ENCODE results near the gene KCNT1.
"Not testable (repeated sequence)": the region's sequence is repeated elsewhere in the genome, so short reads cannot be mapped to it uniquely, and the experiment has no call there.

KCNT1 gene

DNA sequence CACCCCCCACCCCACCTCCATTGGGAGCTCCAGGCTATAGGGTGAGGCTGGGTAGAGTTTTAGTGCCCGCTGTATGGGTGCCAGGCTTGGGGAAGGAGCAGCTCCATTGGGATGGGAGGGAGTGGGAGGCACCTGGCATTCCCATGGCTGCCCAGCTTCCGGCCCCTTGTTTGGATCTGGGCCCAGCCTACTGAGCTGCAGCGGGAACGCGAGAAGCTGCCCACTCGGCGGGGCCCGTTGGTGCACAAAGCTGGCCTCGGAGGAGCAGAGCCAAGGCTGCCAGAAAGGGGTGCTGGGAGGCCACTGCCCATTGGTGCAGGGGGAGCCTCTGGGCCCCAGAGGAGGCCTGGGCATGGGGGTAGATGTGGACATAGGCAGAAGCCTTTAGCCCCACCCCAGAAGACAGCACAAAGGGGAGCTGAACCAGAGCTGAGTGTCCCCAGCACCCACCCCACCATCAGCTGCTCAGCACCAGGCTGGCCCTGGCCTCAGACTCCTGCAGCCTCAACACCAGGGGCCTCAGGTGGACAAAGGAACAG, 34.5 kb upstream of the KCNT1 start:
- H3K27me3 Mint-ChIP-seq = no peaks in the 10 kb centered on the region

DNA sequence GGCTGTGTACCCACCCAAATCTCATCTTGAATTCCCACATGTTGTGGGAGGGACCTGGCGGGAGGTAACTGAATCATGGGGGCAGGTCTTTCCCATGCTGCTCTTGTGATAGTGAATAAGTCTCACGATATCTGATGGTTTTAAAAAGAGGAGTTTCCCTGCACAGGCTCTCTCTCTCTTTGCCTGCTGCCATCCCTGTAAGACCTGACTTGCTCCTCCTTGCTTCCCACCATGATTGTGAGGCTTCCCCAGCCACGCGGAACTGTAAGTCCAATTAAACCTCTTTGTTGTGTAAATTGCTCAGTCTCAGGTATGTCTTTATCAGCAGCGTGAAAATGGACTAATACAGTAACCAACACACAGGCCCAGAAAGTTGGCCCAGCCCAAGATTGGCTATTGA, 33.0 kb upstream of the KCNT1 start:
- H3K36me3 Mint-ChIP-seq, CTCF ChIA-PET, H3K27me3 Mint-ChIP-seq, H3K27ac Mint-ChIP-seq, H3K4me3 Mint-ChIP-seq, H3K9me3 Mint-ChIP-seq, DNase-seq, H3K4me1 Mint-ChIP-seq: not testable (repeated sequence)

More for the DNA sequence above, 34.5 kb upstream of the KCNT1 start:
- Mint-ChIP-seq H3K27ac (no peak overlapping the region), H3K36me3 (no peaks in the 10 kb centered on the region), H3K9me3 (no peaks in the 10 kb centered on the region), H3K4me1 (no peaks in the 10 kb centered on the region), H3K4me3 (no peak overlapping the region)
- no peak for DNase-seq
- CTCF ChIA-PET = no interaction called here

DNA sequence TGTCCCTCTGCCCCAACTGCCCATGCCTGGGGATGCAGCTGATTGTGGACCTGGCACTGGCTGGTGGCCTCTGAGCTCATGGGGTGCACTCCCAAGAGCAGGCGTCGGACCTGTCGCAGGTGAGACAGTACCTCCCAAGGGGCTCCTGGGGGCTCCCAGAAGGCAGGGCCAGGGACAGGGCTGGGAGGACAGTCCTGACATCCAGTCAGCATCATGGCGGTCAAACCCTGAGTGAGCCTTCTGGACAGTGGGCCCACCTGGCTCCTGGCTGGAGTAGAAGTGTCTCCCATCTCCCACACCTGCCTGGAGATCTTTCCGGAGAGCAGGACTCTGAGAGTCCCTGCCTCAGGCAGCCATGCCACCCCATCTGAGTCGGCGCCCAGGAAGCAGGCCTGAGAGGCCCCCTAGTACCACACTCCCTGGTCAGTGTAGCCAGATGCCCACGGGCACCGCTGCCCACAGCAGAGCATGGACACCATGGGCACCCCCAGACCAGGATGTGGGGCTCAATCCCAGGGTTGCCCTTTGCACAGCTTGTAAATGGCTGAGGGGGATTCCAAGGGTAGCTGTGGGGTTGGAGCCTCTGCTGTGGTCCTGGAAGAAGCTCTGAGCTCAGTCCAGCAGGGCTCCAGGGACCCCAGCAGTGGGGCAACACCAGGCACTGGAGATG, 32.2 kb upstream of the KCNT1 start:
- Mint-ChIP-seq H3K9me3 (no peaks in the 10 kb centered on the region), H3K4me1 (no peaks in the 10 kb centered on the region), H3K4me3 (no peak overlapping the region), H3K36me3 (no peaks in the 10 kb centered on the region), H3K27ac (no peak overlapping the region), H3K27me3 (no peaks in the 10 kb centered on the region)
- CTCF ChIA-PET = no interaction called here
- no peak for DNase-seq

DNA sequence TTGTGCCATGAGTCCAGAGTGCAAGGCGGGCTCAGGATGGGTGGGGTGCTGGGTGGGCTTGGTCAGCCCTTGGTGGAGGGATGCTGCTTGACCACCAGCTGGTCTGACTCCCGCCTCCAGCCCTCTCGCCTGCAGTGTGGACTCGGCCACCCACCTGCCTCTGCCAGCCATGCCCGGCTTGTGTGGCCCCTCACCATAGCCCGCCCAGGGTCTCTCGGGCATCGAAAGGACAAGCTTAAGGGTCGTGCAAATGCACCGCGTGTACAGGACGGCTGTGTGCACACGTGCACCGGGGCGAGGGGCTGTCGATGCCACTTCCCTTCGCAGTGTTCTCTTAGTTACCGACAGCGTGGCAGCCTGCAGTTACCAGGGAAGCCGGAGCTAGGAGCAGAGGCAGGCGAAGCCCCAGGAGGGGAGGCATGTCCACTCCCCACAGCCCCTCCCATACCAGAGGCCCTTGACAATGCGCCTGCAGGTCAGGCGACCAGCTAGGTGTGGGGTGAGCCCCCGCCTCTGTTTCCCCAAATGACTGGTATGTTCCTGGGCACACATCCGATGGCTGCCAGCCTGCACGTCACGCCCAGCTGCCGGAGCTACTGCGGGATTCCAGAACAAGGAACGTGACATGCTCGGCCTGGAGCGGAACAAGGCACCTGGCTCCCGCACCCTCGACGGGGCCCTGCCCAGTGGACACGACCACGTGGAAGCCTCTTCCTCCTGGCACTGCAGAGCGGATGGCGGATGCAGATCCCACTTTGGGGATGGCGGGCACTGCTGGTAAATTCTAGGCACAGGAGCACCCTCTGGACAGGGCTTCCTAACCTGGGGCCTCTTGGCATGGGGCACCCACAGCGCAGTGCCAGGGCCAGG, 31.0 kb upstream of the KCNT1 start:
- Mint-ChIP-seq H3K27ac (no peak overlapping the region), H3K4me3 (no peak overlapping the region), H3K9me3 (no peaks in the 10 kb centered on the region), H3K4me1 (no peaks in the 10 kb centered on the region), H3K36me3 (no peaks in the 10 kb centered on the region), H3K27me3 (no peaks in the 10 kb centered on the region)
- CTCF ChIA-PET = no interaction called here
- DNase-seq = no peak

DNA sequence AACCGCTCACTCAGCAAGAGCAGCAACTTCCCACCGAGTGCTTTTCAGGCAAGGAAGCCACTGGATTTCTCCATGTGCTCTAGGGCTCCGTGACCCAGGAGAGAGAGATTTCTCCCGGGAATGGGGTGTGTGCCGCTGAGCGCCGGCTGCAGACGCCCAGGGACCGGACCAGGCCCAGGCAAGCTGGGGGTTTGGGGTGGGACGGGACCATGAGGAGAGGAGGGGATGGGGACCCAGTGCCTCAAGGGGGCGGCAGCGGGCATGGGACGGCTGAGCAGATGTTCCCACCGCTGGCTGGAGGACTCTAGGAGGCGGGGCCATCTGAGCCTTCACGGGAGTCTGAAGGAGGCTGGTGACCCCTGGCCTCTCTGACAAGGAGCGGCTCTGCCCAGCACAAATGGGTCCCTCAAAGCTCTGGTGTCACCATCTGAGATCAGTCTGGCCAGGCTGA, 30.4 kb upstream of the KCNT1 start:
- DNase-seq = no peak
- CTCF ChIA-PET = no interaction called here
- Mint-ChIP-seq H3K4me3 (no peak overlapping the region), H3K27ac (no peak overlapping the region), H3K36me3 (no peaks in the 10 kb centered on the region), H3K27me3 (no peaks in the 10 kb centered on the region), H3K9me3 (no peaks in the 10 kb centered on the region), H3K4me1 (no peaks in the 10 kb centered on the region)

DNA sequence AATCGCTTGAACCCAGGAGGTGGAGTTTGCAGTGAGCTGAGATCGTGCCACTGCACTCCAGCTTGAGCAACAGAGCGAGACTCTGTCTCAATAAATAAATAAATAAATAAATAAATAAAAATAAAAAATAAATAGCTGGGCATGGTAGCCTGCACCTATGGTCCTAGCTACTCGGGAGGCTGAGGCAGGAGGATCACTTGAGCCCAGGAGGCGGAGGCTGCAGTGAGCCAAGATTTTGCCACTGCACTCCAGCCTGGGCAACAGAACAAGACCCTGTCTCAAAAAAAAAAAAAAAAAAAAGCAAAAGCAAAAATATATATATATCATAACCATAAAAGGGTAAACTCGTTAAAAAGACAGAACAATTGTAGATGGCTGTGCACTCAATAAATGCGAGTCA, 29.2 kb upstream of the KCNT1 start:
- H3K27me3 Mint-ChIP-seq, CTCF ChIA-PET, H3K4me1 Mint-ChIP-seq, H3K27ac Mint-ChIP-seq, H3K36me3 Mint-ChIP-seq, DNase-seq, H3K4me3 Mint-ChIP-seq, H3K9me3 Mint-ChIP-seq: not testable (repeated sequence)

DNA sequence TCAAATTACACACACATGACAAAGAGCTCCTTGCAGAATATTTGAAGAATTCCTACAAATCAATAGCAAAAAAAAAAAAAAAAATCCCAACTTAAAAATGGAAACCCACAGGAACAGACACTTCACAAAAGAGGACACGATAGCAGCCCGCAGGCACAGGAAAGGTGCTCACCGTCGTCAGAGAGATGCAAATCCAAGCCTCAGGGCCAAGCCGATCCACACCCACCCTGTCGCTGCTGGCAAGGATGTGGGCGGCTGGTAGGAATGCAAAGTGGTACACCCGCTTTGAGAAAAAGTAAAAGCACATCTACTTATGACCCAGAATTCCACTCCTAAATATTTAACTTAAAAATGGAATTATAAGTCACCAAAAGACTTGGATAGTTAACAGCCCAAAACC, 28.0 kb upstream of the KCNT1 start:
- H3K36me3 Mint-ChIP-seq = no peaks in the 10 kb centered on the region
- H3K27ac Mint-ChIP-seq = no peak overlapping the region
- H3K9me3 Mint-ChIP-seq = no peaks in the 10 kb centered on the region
- no peaks in the 10 kb centered on the region for H3K27me3 Mint-ChIP-seq
- no peaks in the 10 kb centered on the region for H3K4me1 Mint-ChIP-seq
- no peak for DNase-seq
- no peak overlapping the region for H3K4me3 Mint-ChIP-seq
- CTCF ChIA-PET = no interaction called here

DNA sequence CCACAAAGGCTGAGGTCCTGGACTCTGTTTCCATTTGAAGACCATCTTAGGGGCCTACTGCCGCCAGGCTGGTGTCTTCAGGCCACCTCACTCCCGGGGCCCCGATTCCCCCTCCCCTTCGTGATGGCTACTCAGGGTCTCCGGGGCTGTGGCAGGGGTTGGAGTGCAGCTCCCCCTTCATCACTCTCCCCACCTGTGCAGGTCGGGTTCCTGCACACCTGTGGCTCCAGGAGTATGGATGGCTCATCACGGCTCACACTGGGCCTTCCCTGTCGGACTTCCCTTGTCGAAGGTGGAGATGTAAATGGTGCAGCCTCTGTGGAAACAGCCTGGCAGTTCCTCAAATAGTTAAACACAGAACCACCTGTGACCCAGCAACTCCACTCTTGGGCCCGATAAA, 27.0 kb upstream of the KCNT1 start:
- H3K36me3 Mint-ChIP-seq = no peaks in the 10 kb centered on the region
- H3K9me3 Mint-ChIP-seq = no peaks in the 10 kb centered on the region
- H3K4me1 Mint-ChIP-seq = no peaks in the 10 kb centered on the region
- H3K27me3 Mint-ChIP-seq = no peaks in the 10 kb centered on the region
- CTCF ChIA-PET = no interaction called here
- no peak overlapping the region for H3K4me3 Mint-ChIP-seq
- no peak overlapping the region for H3K27ac Mint-ChIP-seq
- DNase-seq = no peak

DNA sequence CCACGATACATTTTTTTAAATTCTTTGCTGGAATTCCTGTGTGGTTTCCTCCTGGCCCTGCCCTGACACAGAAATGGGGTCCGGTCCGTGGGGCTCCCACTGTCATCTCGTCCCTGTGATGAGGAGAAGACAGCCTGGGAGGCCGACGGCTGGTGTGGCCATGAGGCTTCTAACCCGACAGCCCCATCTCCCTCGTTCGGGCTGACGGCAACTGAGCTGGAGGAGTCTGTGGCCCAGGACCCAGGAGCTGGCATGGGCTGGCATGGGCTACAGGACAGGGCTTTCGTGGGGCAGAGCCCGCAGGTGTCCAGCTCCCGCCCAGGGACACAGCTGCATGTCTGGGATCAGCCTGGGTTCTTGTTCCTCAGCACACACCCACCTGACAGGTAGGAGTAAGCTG, 25.1 kb upstream of the KCNT1 start:
- no peak for DNase-seq
- Mint-ChIP-seq H3K4me1 (no peaks in the 10 kb centered on the region), H3K9me3 (no peaks in the 10 kb centered on the region), H3K4me3 (no peak overlapping the region), H3K36me3 (no peaks in the 10 kb centered on the region), H3K27ac (no peak overlapping the region), H3K27me3 (no peaks in the 10 kb centered on the region)
- CTCF ChIA-PET = no interaction called here

DNA sequence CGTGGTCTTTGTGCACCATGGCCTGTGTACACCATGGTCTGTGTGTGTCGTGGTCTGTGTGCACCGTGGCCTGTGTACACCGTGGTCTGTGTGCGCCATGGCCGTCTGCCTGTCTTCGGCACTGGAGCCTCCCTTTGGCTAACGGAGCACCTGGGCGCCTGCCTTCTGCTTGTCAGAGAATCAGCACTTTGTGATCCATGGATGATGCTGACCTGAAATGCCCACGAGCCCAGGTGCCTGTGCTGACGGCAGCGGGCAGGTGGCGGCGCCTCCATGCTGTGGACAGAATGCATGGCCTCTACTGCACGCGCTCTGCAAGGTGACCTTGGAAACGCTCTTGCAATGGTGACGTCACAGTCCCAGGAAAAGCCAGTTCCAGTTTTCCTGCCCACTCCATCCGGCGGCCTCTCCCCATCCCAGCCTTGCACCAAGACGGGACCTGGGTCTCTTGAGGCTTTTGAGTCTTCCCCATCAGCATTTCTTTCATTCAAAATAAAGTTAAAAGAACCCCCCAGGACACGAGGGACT, 24.3 kb upstream of the KCNT1 start:
- Mint-ChIP-seq H3K27ac (no peak overlapping the region), H3K4me1 (no peaks in the 10 kb centered on the region), H3K27me3 (no peaks in the 10 kb centered on the region), H3K9me3 (no peaks in the 10 kb centered on the region), H3K4me3 (no peak overlapping the region), H3K36me3 (no peaks in the 10 kb centered on the region)
- DNase-seq = no peak
- CTCF ChIA-PET = no interaction called here

DNA sequence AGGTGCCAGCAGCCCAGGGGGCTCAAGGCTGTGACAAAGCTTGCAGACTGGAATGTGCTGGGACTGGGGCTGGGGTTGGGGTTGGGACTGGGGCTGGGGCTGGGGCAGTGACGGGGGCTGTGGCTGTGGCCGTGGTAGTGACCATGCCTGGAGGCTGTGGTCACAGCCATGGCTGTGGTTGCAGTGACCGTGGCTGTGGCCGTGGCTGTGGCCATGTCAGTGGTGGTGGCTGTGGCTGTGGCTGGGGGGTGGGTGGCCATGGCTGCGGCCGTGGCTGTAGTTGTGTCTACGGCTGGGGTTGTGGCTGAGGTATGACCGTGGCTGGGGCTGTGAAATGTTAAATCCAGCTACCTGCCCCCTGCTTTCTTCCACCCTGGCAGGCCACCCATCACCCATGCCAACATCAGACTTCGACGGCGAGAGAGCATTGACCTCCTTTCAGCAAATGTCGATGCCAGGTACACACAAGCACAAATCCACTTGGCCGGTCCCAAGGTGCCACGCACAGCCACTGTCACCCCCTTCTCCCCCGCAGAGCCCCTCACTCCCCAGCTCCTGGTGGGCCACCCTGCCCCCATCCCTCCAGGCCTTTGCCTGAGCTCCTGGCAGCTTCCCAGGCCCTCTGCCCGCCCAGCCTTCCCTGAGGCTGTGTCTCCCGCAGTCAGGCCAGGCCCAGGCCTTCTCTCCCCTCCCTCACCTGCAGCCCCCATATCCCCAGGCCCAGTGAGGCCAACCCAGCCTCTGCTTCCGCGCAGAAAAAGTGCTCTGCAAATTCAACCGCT, 23.6 kb upstream of the KCNT1 start:
- Mint-ChIP-seq H3K27ac (no peak overlapping the region), H3K4me1 (no peaks in the 10 kb centered on the region), H3K27me3 (no peaks in the 10 kb centered on the region), H3K36me3 (no peaks in the 10 kb centered on the region), H3K9me3 (no peaks in the 10 kb centered on the region), H3K4me3 (no peak overlapping the region)
- DNase-seq = no peak
- CTCF ChIA-PET = no interaction called here

DNA sequence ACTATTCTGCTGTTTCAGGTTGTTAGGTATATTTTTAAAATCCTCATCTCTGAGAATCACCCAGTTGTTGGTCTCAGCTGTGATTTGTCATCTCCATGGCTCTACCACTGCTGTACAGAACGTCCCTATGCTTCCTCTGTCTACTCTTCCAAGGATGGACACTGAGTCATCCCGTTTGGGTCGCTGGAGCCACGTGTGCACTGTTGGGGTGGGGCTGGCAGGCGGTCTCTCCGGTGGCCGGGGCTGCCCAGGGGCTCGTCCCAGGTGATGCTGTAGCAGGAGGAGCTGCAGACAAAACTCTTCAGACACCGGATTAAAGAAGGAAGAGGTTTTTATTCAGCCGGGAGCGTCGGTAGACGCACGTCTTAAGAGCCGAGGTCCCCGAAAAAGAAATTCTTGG, 21.9 kb upstream of the KCNT1 start:
- no peaks in the 10 kb centered on the region for H3K4me1 Mint-ChIP-seq
- no peaks in the 10 kb centered on the region for H3K27me3 Mint-ChIP-seq
- H3K27ac Mint-ChIP-seq = no peak overlapping the region
- H3K36me3 Mint-ChIP-seq = no peaks in the 10 kb centered on the region
- CTCF ChIA-PET = no interaction called here
- DNase-seq = no peak
- no peak overlapping the region for H3K4me3 Mint-ChIP-seq
- H3K9me3 Mint-ChIP-seq = no peaks in the 10 kb centered on the region

DNA sequence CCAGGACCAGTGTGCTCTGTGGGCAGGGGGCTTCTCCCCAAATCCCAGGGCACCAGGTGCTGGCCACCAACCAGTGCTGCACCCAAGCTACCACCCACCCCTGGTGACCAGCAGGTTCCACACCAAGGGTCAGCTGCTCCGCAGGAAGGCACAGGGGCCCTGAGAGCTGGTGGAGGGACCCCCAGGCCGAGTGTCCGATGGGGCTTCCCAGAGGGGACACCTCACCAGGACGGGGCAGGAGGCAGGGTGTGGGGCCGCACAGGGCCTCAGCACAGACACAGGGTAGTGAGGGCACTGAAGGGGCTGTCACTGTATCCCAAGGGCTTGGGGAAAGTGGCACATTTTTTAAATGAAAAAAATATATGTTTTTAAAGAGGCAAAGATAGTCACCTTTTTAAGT, 20.8 kb upstream of the KCNT1 start:
- H3K27ac Mint-ChIP-seq = no peak overlapping the region

DNA sequence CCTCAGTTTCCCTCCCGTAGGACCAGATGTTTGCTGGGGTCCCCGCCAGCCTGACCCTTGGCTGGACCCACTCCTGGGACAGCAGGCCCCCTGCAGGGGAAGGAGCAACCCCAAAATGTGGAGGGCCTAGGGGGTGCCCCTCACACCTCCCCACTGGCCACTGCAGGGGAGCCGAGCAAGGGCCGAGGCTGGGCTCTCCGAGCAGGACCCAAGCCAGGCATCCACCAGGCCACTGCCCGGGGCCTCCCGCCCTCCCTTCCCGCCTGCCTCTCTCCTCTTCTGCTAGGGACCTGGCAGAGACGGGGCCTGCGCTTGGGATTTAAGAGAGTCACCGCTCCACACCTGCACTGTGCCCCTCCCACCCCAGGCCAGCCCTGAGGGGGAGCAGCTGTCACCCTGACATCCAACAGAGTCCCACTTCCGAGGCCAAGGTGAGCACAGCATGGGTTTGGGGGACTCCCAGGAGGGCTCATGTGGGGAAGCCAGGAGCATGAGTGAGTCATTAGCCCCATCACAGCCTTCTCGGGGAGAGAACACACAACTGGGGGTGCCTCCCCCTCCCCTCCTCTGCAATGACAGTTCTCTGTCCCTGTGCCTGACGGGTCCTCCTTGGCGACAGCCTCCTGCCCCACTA, 18.5 kb upstream of the KCNT1 start:
- Mint-ChIP-seq H3K4me3 (no peak overlapping the region), H3K27me3 (no peaks in the 10 kb centered on the region), H3K4me1 (no peaks in the 10 kb centered on the region), H3K36me3 (no peaks in the 10 kb centered on the region), H3K9me3 (no peaks in the 10 kb centered on the region), H3K27ac (no peak overlapping the region)
- DNase-seq = no peak
- CTCF ChIA-PET = no interaction called here

More for the DNA sequence above, 20.8 kb upstream of the KCNT1 start:
- Mint-ChIP-seq H3K27me3 (no peaks in the 10 kb centered on the region), H3K9me3 (no peaks in the 10 kb centered on the region), H3K4me3 (no peak overlapping the region), H3K36me3 (no peaks in the 10 kb centered on the region), H3K4me1 (no peaks in the 10 kb centered on the region)
- CTCF ChIA-PET = no interaction called here
- DNase-seq = no peak

Data from activated naive CD4-positive, alpha-beta T cell treated with anti-CD3 and anti-CD28 coated beads, Interleukin-2, amount 10 ng/mL, durations not matched to agents 7 days and 5 days (primary cell).